Measurements from ENCODE around the gene LMAN1L.

- TF ChIP-seq CTCF (IDR thresholded peaks at IDR 0.05 in 4 of 5, conservative IDR thresholded peaks at IDR 0.05 in 1 of 5) = no peak
- no peak for TF ChIP-seq POLR2A (IDR thresholded peaks at IDR 0.05)
These were observed 13.8 kb downstream of the LMAN1L start, which contains the start of gene CPLX3 for GRCh38 chr15:74826364-74826819.
